Mesenchymal stem cell (in vitro differentiated cells and primary cell): ENCODE data around the gene IP6K3.

ENCODE experiments used
- DNase-seq: peaks from one replicate; pipeline ENCODE4 v3.0.0-alpha.2; 2013
- H2AFZ ChIP-seq: one replicate; pipeline ENCODE4 v1.6.1; 2013; ENCODE audit warnings: low read depth, mild to moderate bottlenecking, control low read depth, inconsistent platforms, low read length, moderate library complexity
- H2AK5ac ChIP-seq: 2 replicates; pipeline ENCODE4 v1.6.1; 2013; ENCODE audit warnings: low read length, moderate library complexity, mild to moderate bottlenecking, inconsistent platforms; ENCODE audit not compliant: severe bottlenecking
- H2BK120ac ChIP-seq: one replicate; pipeline ENCODE4 v1.6.1; 2013; ENCODE audit warnings: low read depth, mild to moderate bottlenecking, inconsistent platforms, low read length, moderate library complexity
- H2BK12ac ChIP-seq, 2 experiments: one replicate each; pipeline ENCODE4 v1.6.1; 2013; ENCODE audit warnings: inconsistent platforms in 2 of 2, low read length in 2 of 2, mild to moderate bottlenecking in 2 of 2, moderate library complexity in 2 of 2, control low read depth in 1 of 2
- H2BK15ac ChIP-seq: one replicate; pipeline ENCODE4 v1.6.1; 2013; ENCODE audit warnings: mild to moderate bottlenecking, low read depth, inconsistent platforms; ENCODE audit not compliant: poor library complexity, severe bottlenecking
- H2BK5ac ChIP-seq: 2 replicates; pipeline ENCODE4 v1.6.1; 2013; ENCODE audit warnings: low read depth, mild to moderate bottlenecking, low read length, control low read depth, inconsistent platforms; ENCODE audit not compliant: poor library complexity, severe bottlenecking
- H3K14ac ChIP-seq, 2 experiments: one replicate each; pipeline ENCODE4 v1.6.1; 2013; ENCODE audit warnings: inconsistent platforms in 2 of 2, low read length in 2 of 2, control low read depth in 1 of 2, mild to moderate bottlenecking in 1 of 2, moderate library complexity in 1 of 2
- H3K18ac ChIP-seq, 2 experiments: one replicate each; pipeline ENCODE4 v1.6.1; 2013; ENCODE audit warnings: inconsistent platforms in 2 of 2, low read length in 2 of 2, control low read depth in 1 of 2, low read depth in 1 of 2, mild to moderate bottlenecking in 1 of 2
- H3K23ac ChIP-seq, 2 experiments: one replicate each; pipeline ENCODE4 v1.6.1; 2013; ENCODE audit warnings: inconsistent platforms in 2 of 2, low read length in 2 of 2, mild to moderate bottlenecking in 2 of 2, moderate library complexity in 2 of 2, control low read depth in 1 of 2
- H3K27ac ChIP-seq: 2 replicates; pipeline ENCODE4 v1.5.1; 2013; ENCODE audit warnings: mild to moderate bottlenecking, moderate library complexity, low read length, control low read depth, inconsistent platforms; ENCODE audit not compliant: poor library complexity, severe bottlenecking
- H3K27me3 ChIP-seq, 2 experiments: 2 replicates each; pipeline versions ENCODE4 v1.6.1 to v1.7.0; 2013; ENCODE audit warnings: low read length in 2 of 2, mild to moderate bottlenecking in 2 of 2, moderate library complexity in 2 of 2, control low read depth in 1 of 2, inconsistent platforms in 1 of 2; ENCODE audit not compliant: control insufficient read depth in 1 of 2, insufficient read depth in 1 of 2
- H3K36me3 ChIP-seq, 2 experiments: 2 replicates each; pipeline versions ENCODE4 v1.6.1 to v1.7.0; 2013; ENCODE audit warnings: low read length in 2 of 2, control low read depth in 1 of 2, inconsistent platforms in 1 of 2, low read depth in 1 of 2, mild to moderate bottlenecking in 1 of 2; ENCODE audit not compliant: insufficient read depth in 2 of 2, control insufficient read depth in 1 of 2
- H3K4ac ChIP-seq, 2 experiments: one replicate each; pipeline ENCODE4 v1.6.1; 2013; ENCODE audit warnings: inconsistent platforms in 2 of 2, low read length in 2 of 2, mild to moderate bottlenecking in 2 of 2, moderate library complexity in 2 of 2, control low read depth in 1 of 2, low read depth in 1 of 2
- H3K4me1 ChIP-seq: 2 replicates; pipeline ENCODE4 v1.6.1; 2013; ENCODE audit warnings: low read depth, low read length, control low read depth; ENCODE audit not compliant: control insufficient read depth, insufficient read depth
- H3K4me2 ChIP-seq: 2 replicates; pipeline ENCODE4 v1.6.1; 2013; ENCODE audit warnings: low read length, mild to moderate bottlenecking, inconsistent platforms; ENCODE audit not compliant: poor library complexity, severe bottlenecking
- H3K4me3 ChIP-seq, 2 experiments: 2 replicates each; pipeline versions ENCODE4 v1.5.1 to v1.7.0; 2013; ENCODE audit warnings: low read length in 2 of 2, mild to moderate bottlenecking in 2 of 2, control low read depth in 1 of 2, low read depth in 1 of 2; ENCODE audit not compliant: insufficient read depth in 1 of 2
- H3K79me1 ChIP-seq: replicated peaks from 2 replicates; pipeline ENCODE4 v1.6.1; 2013; ENCODE audit warnings: mild to moderate bottlenecking, control low read depth, low read length, inconsistent platforms; ENCODE audit not compliant: poor library complexity, severe bottlenecking
- H3K9ac ChIP-seq: 2 replicates; pipeline ENCODE4 v1.7.0; 2013; ENCODE audit warnings: mild to moderate bottlenecking, low read length, moderate library complexity
- H3K9me3 ChIP-seq: 2 replicates; pipeline ENCODE4 v1.7.0; 2013; ENCODE audit warnings: mild to moderate bottlenecking, low read length; ENCODE audit not compliant: control insufficient read depth
- H4K8ac ChIP-seq: one replicate; pipeline ENCODE4 v1.6.1; 2013; ENCODE audit warnings: inconsistent platforms, mild to moderate bottlenecking, low read length, moderate library complexity
- H4K91ac ChIP-seq: one replicate; pipeline ENCODE4 v1.6.1; 2013; ENCODE audit warnings: mild to moderate bottlenecking, low read length, inconsistent platforms
- WGBS: methylation state at CpG from one replicate; pipeline ENCODE4 v1.1.7; 2013; ENCODE audit warnings: mixed read lengths; 5-methylcytosine and 5-hydroxymethylcytosine counted together

The IP6K3 gene

DNA sequence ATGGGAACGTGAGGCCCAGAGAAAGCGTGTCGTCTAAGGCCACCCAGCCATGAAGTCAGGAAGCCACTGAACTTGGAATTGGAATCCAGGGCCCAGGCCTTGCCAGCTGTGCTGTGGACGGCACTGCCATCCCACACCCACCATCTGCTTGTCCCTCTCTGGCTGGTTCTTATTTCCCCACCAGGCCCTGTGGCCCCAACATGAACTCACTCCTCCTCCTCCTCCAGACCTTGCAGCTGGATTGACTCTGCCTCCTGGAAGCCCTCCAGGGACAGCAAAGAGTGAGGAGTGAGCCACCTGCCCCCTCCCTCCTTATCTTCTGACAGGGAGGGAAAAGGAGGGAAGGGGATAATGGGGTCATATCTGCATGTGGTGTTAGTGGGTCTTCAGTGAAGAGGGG is 16.0 kb upstream of the IP6K3 start:
- Histone ChIP-seq H2BK5ac (no peak overlapping the region), H4K8ac (no peak overlapping the region), H3K4me1 (peaks cover 24% of the 10 kb centered on the region), H2AK5ac (peak overlapping the region; percentile 14), H2AFZ (no peak overlapping the region), H2BK15ac (no peak overlapping the region), H3K4ac (no peak overlapping the region), H3K27ac (no peak overlapping the region), H3K27me3 (peaks cover 0 to 31% of the 10 kb centered on the region in 2 experiments), H3K4me3 (no peak overlapping the region), H3K9ac (no peak overlapping the region), H2BK12ac (peak overlapping the region in 1 of 2 experiments; percentile 22), H2BK120ac (no peak overlapping the region), H3K9me3 (peaks cover 8% of the 10 kb centered on the region), H4K91ac (no peak overlapping the region), H3K18ac (peak overlapping the region in 1 of 2 experiments; percentile 35), H3K36me3 (no peaks in the 10 kb centered on the region), H3K4me2 (no peak overlapping the region), H3K79me1 (no peaks in the 10 kb centered on the region), H3K23ac (no peak overlapping the region), H3K14ac (no peak overlapping the region)
- DNase-seq = no peak
- WGBS = 97% methylated on average over 4 of the region's 4 CpGs

DNA sequence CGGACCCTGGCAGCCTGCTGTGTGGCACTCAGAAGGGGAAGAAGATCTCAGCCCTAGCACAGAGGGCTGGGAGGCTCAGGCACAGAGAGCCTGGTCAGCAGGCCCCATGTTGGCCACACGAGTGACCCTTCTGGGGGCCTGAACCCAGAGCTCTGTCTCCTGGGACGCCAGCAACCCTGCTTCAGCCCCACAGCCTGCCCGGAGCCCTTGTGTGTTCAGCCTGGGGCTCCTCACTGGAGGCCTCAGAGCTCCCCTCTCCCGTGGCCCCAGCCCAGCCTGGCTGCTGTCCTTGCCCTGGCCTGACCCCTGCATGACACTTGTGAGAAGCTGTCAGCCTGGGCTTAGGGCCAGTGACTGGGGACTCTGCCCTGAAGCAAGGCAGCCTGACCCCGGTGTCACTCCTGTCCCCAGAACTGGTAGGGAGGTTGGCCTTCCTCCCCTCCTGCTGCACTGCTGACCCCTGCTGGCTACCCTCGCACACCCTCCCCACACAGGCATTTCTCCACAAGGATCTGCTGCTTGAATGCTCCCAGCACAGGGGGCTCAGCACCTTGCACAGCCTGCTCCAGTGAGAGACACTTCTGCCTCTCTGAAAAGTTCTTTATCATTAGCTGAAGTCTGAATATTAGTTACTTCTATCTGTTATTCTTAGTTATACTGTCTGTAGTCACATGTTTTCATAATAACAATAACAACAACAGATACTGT is 15.4 kb upstream of the IP6K3 start:
- Histone ChIP-seq H3K18ac (peak overlapping the region; percentile 45 to 68), H2AFZ (no peak overlapping the region), H3K27me3 (peaks cover 0 to 30% of the 10 kb centered on the region in 2 experiments), H4K8ac (peak overlapping the region; percentile 81), H2BK120ac (peak overlapping the region; percentile 13), H3K14ac (no peak overlapping the region), H4K91ac (peak overlapping the region; percentile 90), H3K4me1 (peaks cover 25% of the 10 kb centered on the region), H3K27ac (no peak overlapping the region), H2BK5ac (no peak overlapping the region), H3K4ac (peak overlapping the region in 1 of 2 experiments; percentile 52), H3K23ac (no peak overlapping the region), H2AK5ac (peak overlapping the region; percentile 27), H2BK12ac (peak overlapping the region in 1 of 2 experiments; percentile 26), H3K4me2 (no peak overlapping the region), H3K36me3 (no peaks in the 10 kb centered on the region), H2BK15ac (peak overlapping the region; percentile 6), H3K4me3 (no peak overlapping the region), H3K9ac (no peak overlapping the region), H3K9me3 (peaks cover 5% of the 10 kb centered on the region), H3K79me1 (no peaks in the 10 kb centered on the region)
- 38% methylated on average over 7 of the region's 7 CpGs for WGBS
- DNase-seq = peak; percentile 59

DNA sequence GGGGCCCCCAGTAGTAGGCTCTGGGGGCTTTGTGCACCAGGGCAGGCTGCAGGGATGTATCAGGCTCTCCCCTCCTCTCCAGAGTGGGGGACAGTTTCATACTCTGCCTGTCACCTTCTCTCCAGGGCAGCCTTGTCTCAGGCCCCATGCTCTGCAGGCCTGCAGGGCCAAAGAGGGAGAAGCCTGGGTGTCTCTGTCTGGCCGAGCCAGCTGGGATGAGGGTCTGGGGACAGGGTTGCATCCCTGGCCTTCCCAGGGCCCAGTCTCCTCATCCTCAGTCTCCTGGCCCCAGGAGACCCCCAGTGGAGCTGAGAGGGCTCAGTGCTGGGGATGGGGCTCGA is 14.8 kb upstream of the IP6K3 start:
- Histone ChIP-seq H3K4ac (peak overlapping the region in 1 of 2 experiments; percentile 52), H3K14ac (no peak overlapping the region), H3K4me2 (no peak overlapping the region), H3K36me3 (no peaks in the 10 kb centered on the region), H3K9ac (no peak overlapping the region), H3K9me3 (no peaks in the 10 kb centered on the region), H2BK12ac (peak overlapping the region; percentile 26 to 38), H3K4me3 (no peak overlapping the region), H3K4me1 (peaks cover 30% of the 10 kb centered on the region), H2BK5ac (no peak overlapping the region), H2BK15ac (peak overlapping the region; percentile 75), H3K79me1 (no peaks in the 10 kb centered on the region), H2AFZ (no peak overlapping the region), H2AK5ac (peak overlapping the region; percentile 27), H3K23ac (no peak overlapping the region), H4K91ac (peak overlapping the region; percentile 90), H3K18ac (peak overlapping the region; percentile 45 to 68), H2BK120ac (peak overlapping the region; percentile 13), H3K27me3 (peaks cover 0 to 34% of the 10 kb centered on the region in 2 experiments), H4K8ac (peak overlapping the region; percentile 81), H3K27ac (no peak overlapping the region)
- WGBS = 78% methylated on average over 2 of the region's 2 CpGs
- DNase-seq = no peak

DNA sequence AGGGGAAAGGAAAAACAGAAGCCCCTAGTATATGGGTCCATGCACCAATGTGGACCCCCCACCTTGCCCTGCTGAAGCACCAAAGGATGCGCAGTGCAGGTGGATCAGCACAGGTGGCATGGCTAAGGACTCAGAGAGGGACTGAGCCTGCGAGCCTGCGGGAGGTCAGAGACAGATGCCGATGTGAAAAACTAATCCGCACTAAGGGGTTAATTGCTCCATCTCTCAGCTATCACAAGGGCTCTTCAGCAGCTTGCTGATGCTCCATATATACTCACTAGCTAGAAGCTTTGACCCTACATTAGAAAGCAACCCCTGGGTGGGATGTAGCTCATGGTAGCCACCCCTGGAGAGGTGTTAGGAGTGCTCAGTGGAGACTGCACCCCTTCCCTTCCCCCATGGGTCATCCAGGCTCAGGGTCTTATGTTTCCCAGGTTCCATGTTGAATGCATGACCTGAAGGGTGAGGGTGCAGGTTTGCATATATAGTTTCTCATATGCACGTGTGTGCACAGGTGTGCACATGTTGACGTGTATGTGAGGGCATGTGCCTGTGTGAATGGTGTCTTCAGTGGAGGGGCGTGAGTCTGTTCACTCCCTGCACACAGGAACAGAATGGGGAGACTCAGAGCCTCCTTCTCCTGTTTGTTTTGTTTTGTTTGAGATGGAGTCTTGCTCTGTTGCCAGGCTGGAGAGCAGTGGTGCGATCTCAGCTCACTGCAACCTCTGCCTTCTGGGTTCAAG is 13.4 kb upstream of the IP6K3 start:
- H3K9ac ChIP-seq = no peak overlapping the region
- H3K23ac ChIP-seq = no peak overlapping the region
- no peak overlapping the region for H2BK12ac ChIP-seq
- H2BK120ac ChIP-seq = no peak overlapping the region
- H3K27ac ChIP-seq = no peak overlapping the region
- 89% methylated on average over 9 of the region's 9 CpGs for WGBS
- H3K4me3 ChIP-seq = no peak overlapping the region
- H3K36me3 ChIP-seq = no peaks in the 10 kb centered on the region
- no peak overlapping the region for H2BK15ac ChIP-seq
- no peak for DNase-seq
- H3K9me3 ChIP-seq = no peaks in the 10 kb centered on the region
- no peak overlapping the region for H4K91ac ChIP-seq
- no peak overlapping the region for H3K4ac ChIP-seq
- no peak overlapping the region for H3K18ac ChIP-seq
- no peak overlapping the region for H2BK5ac ChIP-seq
- H3K27me3 ChIP-seq = peaks cover 0 to 34% of the 10 kb centered on the region in 2 experiments
- no peak overlapping the region for H4K8ac ChIP-seq
- no peak overlapping the region for H3K4me2 ChIP-seq
- H2AK5ac ChIP-seq = no peak overlapping the region
- H2AFZ ChIP-seq = no peak overlapping the region
- H3K4me1 ChIP-seq = peaks cover 33% of the 10 kb centered on the region
- H3K14ac ChIP-seq = no peak overlapping the region
- no peaks in the 10 kb centered on the region for H3K79me1 ChIP-seq
